Ishikawa (cell line): Measurements from ENCODE around the gene PTRH1.

ENCODE experiments used
- CREB1 ChIP-seq: IDR thresholded peaks from 2 replicates; pipeline ENCODE4 v1.6.1; 2012; ENCODE audit warnings: low read depth
- EGR1 ChIP-seq: IDR thresholded peaks from 2 replicates; pipeline ENCODE4 v1.6.1; 2012
- MAX ChIP-seq: IDR thresholded peaks from 2 replicates; pipeline ENCODE4 v1.6.1; 2012
- TCF12 ChIP-seq: IDR thresholded peaks from 2 replicates; pipeline ENCODE4 v1.6.1; 2012; ENCODE audit warnings: low read depth

GRCh38 chr9:127733614-127734013, 18.2 kb upstream of the PTRH1 start:
- TF ChIP-seq MAX (no peak), EGR1 (no peak), CREB1 (no peak), TCF12 (no peak)
